IMR-90 (cell line): ENCODE data around the gene MRFAP1L1. TPM values are rescaled to one million over a fixed set of nuclear protein-coding genes. Genes with fewer than 3 reads are reported as not detected.

Experiments
- ATAC-seq: fragments of 200-7000 bp; cut with Tn5 transposase; 2 replicates; pipeline ENCODE4 v1.9.1; 2020; ENCODE audit warnings: low read depth, mild to moderate bottlenecking, moderate library complexity
- BruUV-seq: library from RNA; stranded (reverse); fragments of 400-500 nt; replicated peaks from 2 replicates; lab custom pipeline; 2021; lab: Mats Ljungman, UMichigan
- CTCF ChIA-PET: fragments of 300-600 bp; formaldehyde crosslinking; extraction: SDS; loops from one replicate; lab custom pipeline; 2021; ENCODE audit warnings: antibody characterized with exemption; lab: Yijun Ruan, JAX
- POLR2A ChIA-PET: fragments of 300-600 bp; sonication (Branson Sonifier 250); formaldehyde crosslinking; loops from one replicate; lab custom pipeline; 2022; ENCODE audit warnings: antibody characterized with exemption; ENCODE audit not compliant: unreplicated experiment; lab: Charles Lee
- DNase-seq: peaks from one replicate; pipeline ENCODE4 v3.0.0; 2013
- H2AFZ ChIP-seq: replicated peaks from 2 replicates; pipeline ENCODE3; 2013; ENCODE audit warnings: low read length, mild to moderate bottlenecking; ENCODE audit not compliant: poor library complexity
- H2AK5ac ChIP-seq: 2 replicates; pipeline ENCODE4 v1.6.1; 2013; ENCODE audit warnings: low read depth, low read length, inconsistent platforms
- H2AK9ac ChIP-seq: replicated peaks from 2 replicates; pipeline ENCODE3; 2013; ENCODE audit warnings: mild to moderate bottlenecking, low read depth, low read length, moderate library complexity; ENCODE audit not compliant: poor library complexity
- H2BK120ac ChIP-seq: 2 replicates; pipeline ENCODE4 v1.6.1; 2013; ENCODE audit warnings: low read depth, low read length, inconsistent platforms
- H2BK15ac ChIP-seq: 3 replicates; pipeline ENCODE4 v1.6.1; 2013; ENCODE audit warnings: low read depth, low read length, inconsistent platforms
- H2BK20ac ChIP-seq: 2 replicates; pipeline ENCODE4 v1.6.1; 2013; ENCODE audit warnings: low read depth, mild to moderate bottlenecking, inconsistent platforms, low read length, moderate library complexity
- H2BK5ac ChIP-seq: 2 replicates; pipeline ENCODE4 v1.6.1; 2013; ENCODE audit warnings: mild to moderate bottlenecking, low read depth, low read length, inconsistent platforms; ENCODE audit not compliant: poor library complexity, severe bottlenecking
- H3K14ac ChIP-seq: replicated peaks from 2 replicates; pipeline ENCODE4 v1.6.1; 2013; ENCODE audit warnings: low read depth, low read length, inconsistent platforms
- H3K18ac ChIP-seq: 2 replicates; pipeline ENCODE4 v1.6.1; 2013; ENCODE audit warnings: low read depth, low read length, control low read depth
- H3K23ac ChIP-seq: 2 replicates; pipeline ENCODE4 v1.6.1; 2013; ENCODE audit warnings: low read depth, low read length, inconsistent platforms
- H3K27ac ChIP-seq: 2 replicates; pipeline ENCODE4 v1.5.1; 2013; ENCODE audit warnings: mild to moderate bottlenecking, control low read depth, low read length; ENCODE audit not compliant: insufficient read depth
- H3K27me3 ChIP-seq: 2 replicates; pipeline ENCODE4 v1.6.1; 2013; ENCODE audit warnings: low read length; ENCODE audit not compliant: control insufficient read depth, insufficient read depth
- H3K36me3 ChIP-seq: 2 replicates; pipeline ENCODE4 v1.6.1; 2013; ENCODE audit warnings: low read length, mixed read lengths; ENCODE audit not compliant: control insufficient read depth, insufficient read depth
- H3K4ac ChIP-seq: 2 replicates; pipeline ENCODE4 v1.6.1; 2013; ENCODE audit warnings: low read depth, low read length, inconsistent platforms
- H3K4me1 ChIP-seq: 2 replicates; pipeline ENCODE4 v1.6.1; 2013; ENCODE audit warnings: low read length, mixed read lengths; ENCODE audit not compliant: control insufficient read depth, insufficient read depth
- H3K4me2 ChIP-seq: 2 replicates; pipeline ENCODE4 v1.6.1; 2013; ENCODE audit warnings: low read depth, mild to moderate bottlenecking, control low read depth, low read length, moderate library complexity
- H3K4me3 ChIP-seq: 2 replicates; pipeline ENCODE4 v1.5.1; 2013; ENCODE audit warnings: low read depth, mild to moderate bottlenecking, control low read depth, low read length, moderate library complexity; ENCODE audit not compliant: insufficient read depth
- H3K56ac ChIP-seq: 2 replicates; pipeline ENCODE4 v1.6.1; 2013; ENCODE audit warnings: low read length, inconsistent platforms; ENCODE audit not compliant: insufficient read depth; ENCODE audit errors: extremely low read depth
- H3K79me1 ChIP-seq, 2 experiments: 2 replicates each; pipeline ENCODE4 v1.6.1; 2013; ENCODE audit warnings: low read length in 2 of 2, inconsistent platforms in 1 of 2, low read depth in 1 of 2
- H3K9ac ChIP-seq: 2 replicates; pipeline ENCODE4 v1.6.1; 2013; ENCODE audit warnings: low read depth, low read length, control low read depth
- H3K9me1 ChIP-seq: 2 replicates; pipeline ENCODE4 v1.6.1; 2013; ENCODE audit warnings: low read length, inconsistent platforms; ENCODE audit not compliant: insufficient read depth
- H3K9me3 ChIP-seq: 2 replicates; pipeline ENCODE4 v1.6.1; 2013; ENCODE audit warnings: low read length; ENCODE audit not compliant: control insufficient read depth, insufficient read depth
- H4K20me1 ChIP-seq: 2 replicates; pipeline ENCODE4 v1.6.1; 2013; ENCODE audit warnings: low read length, inconsistent platforms; ENCODE audit not compliant: insufficient read depth
- H4K5ac ChIP-seq: 2 replicates; pipeline ENCODE4 v1.6.1; 2013; ENCODE audit warnings: mild to moderate bottlenecking, low read depth, low read length, control low read depth
- H4K8ac ChIP-seq, 2 experiments: 2 replicates each; pipeline ENCODE4 v1.6.1; 2013; ENCODE audit warnings: low read depth in 2 of 2, low read length in 2 of 2, control low read depth in 1 of 2, inconsistent platforms in 1 of 2
- H4K91ac ChIP-seq: 2 replicates; pipeline ENCODE4 v1.6.1; 2013; ENCODE audit warnings: low read depth, low read length, inconsistent platforms; ENCODE audit not compliant: insufficient read depth
- CEBPB ChIP-seq: IDR thresholded peaks from 2 replicates; pipeline ENCODE4 v1.6.1; 2012; ENCODE audit warnings: low read depth, low read length, improper control_type of control experiment
- WGBS, 2 experiments: methylation state at CpG; one replicate each; pipeline versions ENCODE4 v1.1.5 to v1.1.7; 2013; ENCODE audit warnings: missing lambda C conversion rate in 2 of 2; ENCODE audit not compliant: insufficient read length in 1 of 2; ENCODE audit errors: extremely low coverage in 2 of 2; 5-methylcytosine and 5-hydroxymethylcytosine counted together
- dilution Hi-C: fragments of 300-500 bp; cut with HindIII; formaldehyde crosslinking; loops from one replicate; pipeline ENCODE4 v1.14.3; 2018; ENCODE audit warnings: low sequenced_read_pairs; ENCODE audit not compliant: unreplicated experiment
- in situ Hi-C: fragments of 300-500 bp; cut with MboI; formaldehyde crosslinking; loops from 3 replicates; pipeline ENCODE4 v1.14.3; 2019; ENCODE audit warnings: low sequenced_read_pairs, inconsistent platforms, mixed read lengths
- intact Hi-C: fragments of 100-400 bp; cut with micrococcal nuclease; formaldehyde crosslinking; loops from 2 replicates; pipeline ENCODE4 v1.10.0; 2022
- polyA plus RNA-seq, 3 experiments: library from polyadenylated mRNA; depleted of rRNA; stranded (reverse); fragments of >200 nt; gene quantifications; 2 replicates each; pipeline ENCODE4 v1.2.3, GENCODE V29; 2012; ENCODE audit warnings: low replicate concordance in 1 of 3
- total RNA-seq: library from RNA; depleted of rRNA; stranded (reverse); fragments of >200 nt; gene quantifications from 2 replicates; pipeline ENCODE4 v1.2.3, GENCODE V29; 2012

Gene MRFAP1L1
- total and polyA plus RNA-seq, 2 of the 4 experiments (the other 2 are of a cell fraction) = 31.7 to 47.0 TPM

- H2BK120ac ChIP-seq = no peak overlapping the region
- H2AFZ ChIP-seq = peak overlapping the region; percentile 63
- H3K18ac ChIP-seq = no peak overlapping the region
- no TSS peak for BruUV-seq
- H2BK15ac ChIP-seq = no peak overlapping the region; the same call in 2 of the 3 replicates
- no peak overlapping the region for H3K4me2 ChIP-seq
- no peak overlapping the region for H2BK5ac ChIP-seq
- no peak overlapping the region for H2AK5ac ChIP-seq
- H4K8ac ChIP-seq = no peak overlapping the region
- H3K23ac ChIP-seq = no peak overlapping the region
- WGBS, 2 experiments = 90% methylated on average over 2 of the region's 8 CpGs; no CpG with 5 or more reads in 1 of the 2 experiments
- in situ Hi-C loops (loop anchor here (5.0 kb wide), 2 partner anchors 153 to 348 kb away; no protein-coding TSS in a partner anchor), intact Hi-C loops (loop anchor here (5.0 kb wide), 1 partner anchor 268 kb away; no protein-coding TSS in a partner anchor), dilution Hi-C loops (no loop called here)
- POLR2A ChIA-PET = no interaction called here
- no peak overlapping the region for H2AK9ac ChIP-seq
- H3K27ac ChIP-seq = no peak overlapping the region
- TF ChIP-seq CEBPB = no peak
- no peak overlapping the region for H4K91ac ChIP-seq
- no peaks in the 10 kb centered on the region for H3K27me3 ChIP-seq
- no peak overlapping the region for H3K4me3 ChIP-seq
- no peaks in the 10 kb centered on the region for H3K36me3 ChIP-seq
- no peaks in the 10 kb centered on the region for H3K9me3 ChIP-seq
- H3K9me1 ChIP-seq = peaks cover 14% of the 10 kb centered on the region
- no peak overlapping the region for H4K5ac ChIP-seq
- no peak overlapping the region for H3K9ac ChIP-seq
- no peaks in the 10 kb centered on the region for H4K20me1 ChIP-seq
- H3K4me1 ChIP-seq = peaks cover 4% of the 10 kb centered on the region; the same call in 1 of the 2 replicates
- no peak overlapping the region for H3K4ac ChIP-seq
- DNase-seq (no peak), ATAC-seq (no peak)
- H2BK20ac ChIP-seq = no peak overlapping the region
- H3K14ac ChIP-seq = no peak overlapping the region; the same call in 1 of the 2 replicates
- CTCF ChIA-PET = no interaction called here
- H3K56ac ChIP-seq = no peak overlapping the region
- H3K79me1 ChIP-seq = no peaks in the 10 kb centered on the region
Measured at GRCh38 chr4:6723851-6724250, 14.2 kb upstream of the MRFAP1L1 start.
